ENCODE results near the gene PRH1. TPM values are rescaled to one million over a fixed set of nuclear protein-coding genes. Genes with fewer than 3 reads are reported as not detected.

PRH1 gene
- total RNA-seq, 1 experiment from 2014 or later: 21.2 TPM

GRCh38 chr12:10863512-10864218 lies 20.4 kb downstream of the PRH1 start:
- no peak for TF ChIP-seq CTCF (IDR thresholded peaks at IDR 0.05; ENCODE audit: insufficient read depth in 1 of 2, low read depth in 1 of 2, low read length in 1 of 2, severe bottlenecking in 1 of 2, unreplicated experiment in 1 of 2)
- Mint-ChIP-seq H3K36me3 (ENCODE audit: insufficient read depth, unreplicated experiment) (peaks cover 7% of the 10 kb centered on the region), H3K4me1 (ENCODE audit: low read depth, unreplicated experiment) (peaks cover 7% of the 10 kb centered on the region), H3K4me3 (ENCODE audit: unreplicated experiment) (no peak overlapping the region), H3K27me3 (ENCODE audit: insufficient read depth, unreplicated experiment) (no peaks in the 10 kb centered on the region), H3K27ac (ENCODE audit: unreplicated experiment) (no peak overlapping the region), H3K9me3 (ENCODE audit: unreplicated experiment) (peaks cover 38% of the 10 kb centered on the region)
- Histone ChIP-seq H3K9me3 (no peaks in the 10 kb centered on the region), H3K27me3 (replicated peaks; ENCODE audit: control insufficient read depth, insufficient read depth, low read length) (no peaks in the 10 kb centered on the region), H3K4me1 (no peaks in the 10 kb centered on the region), H3K36me3 (ENCODE audit: control insufficient read depth, insufficient read depth, low read length) (no peaks in the 10 kb centered on the region; the same call in 1 of the 2 replicates), H3K4me3 (ENCODE audit: low read depth, low read length) (no peak overlapping the region)
- no TSS peak for BruUV-seq (replicated peaks)
- CTCF ChIA-PET: no interaction called here
- DNase-seq: no peak
- POLR2A ChIA-PET: no interaction called here
- intact Hi-C loops (cut with micrococcal nuclease; ENCODE audit: unreplicated experiment): no loop called here

GRCh38 chr12:10861366-10861765 lies 22.7 kb downstream of the PRH1 start:
- intact Hi-C loops (cut with micrococcal nuclease; ENCODE audit: unreplicated experiment): no loop called here
- no peaks in the 10 kb centered on the region for H3K4me1 ChIP-seq

GRCh38 chr12:10855807-10856206 lies 28.2 kb downstream of the PRH1 start:
- H3K36me3 ChIP-seq (ENCODE audit: control insufficient read depth, insufficient read depth, low read length): peaks cover 2% of the 10 kb centered on the region; the same call in 1 of the 2 replicates
- H3K9me3 ChIP-seq: peaks cover 18% of the 10 kb centered on the region
- no peaks in the 10 kb centered on the region for H3K4me1 ChIP-seq
- no peaks in the 10 kb centered on the region for H3K27me3 ChIP-seq (replicated peaks; ENCODE audit: control insufficient read depth, insufficient read depth, low read length)
- intact Hi-C loops (cut with micrococcal nuclease; ENCODE audit: unreplicated experiment): no loop called here
- H3K36me3 Mint-ChIP-seq (ENCODE audit: insufficient read depth, unreplicated experiment): peaks cover 15% of the 10 kb centered on the region
- H3K27ac Mint-ChIP-seq (ENCODE audit: unreplicated experiment): no peak overlapping the region
- H3K4me3 ChIP-seq (ENCODE audit: low read depth, low read length): no peak overlapping the region
- ChIA-PET POLR2A (no interaction called here), CTCF (no interaction called here)
- H3K4me3 Mint-ChIP-seq (ENCODE audit: unreplicated experiment): no peak overlapping the region
- no peak for DNase-seq
- no peaks in the 10 kb centered on the region for H3K27me3 Mint-ChIP-seq (ENCODE audit: insufficient read depth, unreplicated experiment)
- TF ChIP-seq CTCF (IDR thresholded peaks at IDR 0.05; ENCODE audit: insufficient read depth in 1 of 2, low read depth in 1 of 2, low read length in 1 of 2, severe bottlenecking in 1 of 2, unreplicated experiment in 1 of 2): no peak
- BruUV-seq (replicated peaks): no TSS peak
- H3K4me1 Mint-ChIP-seq (ENCODE audit: low read depth, unreplicated experiment): no peaks in the 10 kb centered on the region
- peaks cover 46% of the 10 kb centered on the region for H3K9me3 Mint-ChIP-seq (ENCODE audit: unreplicated experiment)

More at GRCh38 chr12:10861366-10861765, 22.7 kb downstream of the PRH1 start:
- H3K36me3 Mint-ChIP-seq (ENCODE audit: insufficient read depth, unreplicated experiment): peaks cover 6% of the 10 kb centered on the region
- Histone ChIP-seq H3K4me3 (ENCODE audit: low read depth, low read length) (no peak overlapping the region), H3K27me3 (replicated peaks; ENCODE audit: control insufficient read depth, insufficient read depth, low read length) (no peaks in the 10 kb centered on the region), H3K9me3 (peaks cover 6% of the 10 kb centered on the region), H3K36me3 (ENCODE audit: control insufficient read depth, insufficient read depth, low read length) (no peaks in the 10 kb centered on the region; the same call in 1 of the 2 replicates)
- no peaks in the 10 kb centered on the region for H3K27me3 Mint-ChIP-seq (ENCODE audit: insufficient read depth, unreplicated experiment)
- ChIA-PET CTCF (no interaction called here), POLR2A (no interaction called here)
- no peak overlapping the region for H3K4me3 Mint-ChIP-seq (ENCODE audit: unreplicated experiment)
- H3K4me1 Mint-ChIP-seq (ENCODE audit: low read depth, unreplicated experiment): no peaks in the 10 kb centered on the region
- TF ChIP-seq CTCF (IDR thresholded peaks at IDR 0.05; ENCODE audit: insufficient read depth in 1 of 2, low read depth in 1 of 2, low read length in 1 of 2, severe bottlenecking in 1 of 2, unreplicated experiment in 1 of 2): no peak
- peaks cover 58% of the 10 kb centered on the region for H3K9me3 Mint-ChIP-seq (ENCODE audit: unreplicated experiment)
- no TSS peak for BruUV-seq (replicated peaks)
- no peak for DNase-seq
- H3K27ac Mint-ChIP-seq (ENCODE audit: unreplicated experiment): no peak overlapping the region

All from Caco-2 (cell line).